ENCODE results near the gene MRPL24.

MRPL24 gene

GRCh38 chr1:156704166-156704711 lies 36.6 kb downstream of the MRPL24 start:
- H3K4me3 ChIP-seq (ENCODE audit: low read length): no peak overlapping the region
- TF ChIP-seq CTCF (IDR thresholded peaks at IDR 0.05; ENCODE audit: low read depth, low read length) (no peak), EZH2phosphoT487 (IDR thresholded peaks at IDR 0.05; ENCODE audit: low read depth) (no peak)
- peaks cover 21% of the 10 kb centered on the region for H3K27me3 ChIP-seq (ENCODE audit: low read depth, low read length)
- H4K20me1 ChIP-seq (ENCODE audit: insufficient read depth, low read length): no peaks in the 10 kb centered on the region
- no peak overlapping the region for H2AFZ ChIP-seq (ENCODE audit: low read depth, low read length)
- no peak overlapping the region for H3K9ac ChIP-seq (ENCODE audit: low read length)
- no peak overlapping the region for H3K27ac ChIP-seq (ENCODE audit: low read length)
- no peak overlapping the region for H3K4me2 ChIP-seq (ENCODE audit: low read length)
- H3K79me2 ChIP-seq (ENCODE audit: low read length): no peaks in the 10 kb centered on the region
- peaks cover 10% of the 10 kb centered on the region; the same call in 1 of the 2 replicates for H3K4me1 ChIP-seq (ENCODE audit: low read length)
- H3K9me3 ChIP-seq (ENCODE audit: insufficient read depth, low read length): no peaks in the 10 kb centered on the region
- no peaks in the 10 kb centered on the region for H3K36me3 ChIP-seq (replicated peaks; ENCODE audit: low read depth, low read length)

- H3K27me3 ChIP-seq (ENCODE audit: low read depth, low read length): peaks cover 21% of the 10 kb centered on the region
- no peak overlapping the region for H3K4me3 ChIP-seq (ENCODE audit: low read length)
- H3K9me3 ChIP-seq (ENCODE audit: insufficient read depth, low read length): no peaks in the 10 kb centered on the region
- H3K9ac ChIP-seq (ENCODE audit: low read length): no peak overlapping the region
- H3K4me1 ChIP-seq (ENCODE audit: low read length): peaks cover 10% of the 10 kb centered on the region; the same call in 1 of the 2 replicates
- no peak overlapping the region for H3K27ac ChIP-seq (ENCODE audit: low read length)
- H3K4me2 ChIP-seq (ENCODE audit: low read length): no peak overlapping the region
- no peaks in the 10 kb centered on the region for H3K36me3 ChIP-seq (replicated peaks; ENCODE audit: low read depth, low read length)
- H2AFZ ChIP-seq (ENCODE audit: low read depth, low read length): no peak overlapping the region
- H3K79me2 ChIP-seq (ENCODE audit: low read length): no peaks in the 10 kb centered on the region
- TF ChIP-seq CTCF (IDR thresholded peaks at IDR 0.05; ENCODE audit: low read depth, low read length): peak; percentile 9; the same call in 1 of the 2 replicates
- no peak for TF ChIP-seq EZH2phosphoT487 (IDR thresholded peaks at IDR 0.05; ENCODE audit: low read depth)
- no peaks in the 10 kb centered on the region for H4K20me1 ChIP-seq (ENCODE audit: insufficient read depth, low read length)
Observed at GRCh38 chr1:156703741-156704140, 37.1 kb downstream of the MRPL24 start.

DNA sequence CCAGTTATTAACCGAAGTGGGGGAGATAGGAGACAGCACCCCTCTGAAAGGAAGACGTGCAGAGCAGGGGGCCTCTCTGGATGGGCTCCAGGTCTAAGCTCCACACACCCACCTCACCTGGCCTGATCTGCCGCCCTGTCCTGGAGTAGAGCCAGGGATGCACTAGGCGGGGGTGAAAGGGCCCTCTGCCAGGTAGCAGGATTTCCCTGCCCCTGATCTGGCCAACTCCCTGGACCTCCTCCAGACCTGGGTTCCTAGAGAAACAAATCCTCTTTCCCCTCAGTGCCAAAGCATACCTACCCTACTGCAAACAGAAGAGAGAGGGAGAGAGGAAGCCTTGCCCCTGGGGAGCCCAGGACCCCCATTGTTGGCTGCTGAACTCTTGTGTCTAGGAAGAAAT lies 37.6 kb downstream of the MRPL24 start:
- peaks cover 10% of the 10 kb centered on the region; the same call in 1 of the 2 replicates for H3K4me1 ChIP-seq (ENCODE audit: low read length)
- no peak overlapping the region for H3K27ac ChIP-seq (ENCODE audit: low read length)
- H3K4me3 ChIP-seq (ENCODE audit: low read length): no peak overlapping the region
- H4K20me1 ChIP-seq (ENCODE audit: insufficient read depth, low read length): no peaks in the 10 kb centered on the region
- H3K27me3 ChIP-seq (ENCODE audit: low read depth, low read length): peaks cover 21% of the 10 kb centered on the region
- H3K9me3 ChIP-seq (ENCODE audit: insufficient read depth, low read length): no peaks in the 10 kb centered on the region
- no peaks in the 10 kb centered on the region for H3K79me2 ChIP-seq (ENCODE audit: low read length)
- no peaks in the 10 kb centered on the region for H3K36me3 ChIP-seq (replicated peaks; ENCODE audit: low read depth, low read length)
- H2AFZ ChIP-seq (ENCODE audit: low read depth, low read length): no peak overlapping the region
- H3K4me2 ChIP-seq (ENCODE audit: low read length): no peak overlapping the region
- H3K9ac ChIP-seq (ENCODE audit: low read length): no peak overlapping the region
- no peak for TF ChIP-seq CTCF (IDR thresholded peaks at IDR 0.05; ENCODE audit: low read depth, low read length)
- TF ChIP-seq EZH2phosphoT487 (IDR thresholded peaks at IDR 0.05; ENCODE audit: low read depth): no peak

DNA sequence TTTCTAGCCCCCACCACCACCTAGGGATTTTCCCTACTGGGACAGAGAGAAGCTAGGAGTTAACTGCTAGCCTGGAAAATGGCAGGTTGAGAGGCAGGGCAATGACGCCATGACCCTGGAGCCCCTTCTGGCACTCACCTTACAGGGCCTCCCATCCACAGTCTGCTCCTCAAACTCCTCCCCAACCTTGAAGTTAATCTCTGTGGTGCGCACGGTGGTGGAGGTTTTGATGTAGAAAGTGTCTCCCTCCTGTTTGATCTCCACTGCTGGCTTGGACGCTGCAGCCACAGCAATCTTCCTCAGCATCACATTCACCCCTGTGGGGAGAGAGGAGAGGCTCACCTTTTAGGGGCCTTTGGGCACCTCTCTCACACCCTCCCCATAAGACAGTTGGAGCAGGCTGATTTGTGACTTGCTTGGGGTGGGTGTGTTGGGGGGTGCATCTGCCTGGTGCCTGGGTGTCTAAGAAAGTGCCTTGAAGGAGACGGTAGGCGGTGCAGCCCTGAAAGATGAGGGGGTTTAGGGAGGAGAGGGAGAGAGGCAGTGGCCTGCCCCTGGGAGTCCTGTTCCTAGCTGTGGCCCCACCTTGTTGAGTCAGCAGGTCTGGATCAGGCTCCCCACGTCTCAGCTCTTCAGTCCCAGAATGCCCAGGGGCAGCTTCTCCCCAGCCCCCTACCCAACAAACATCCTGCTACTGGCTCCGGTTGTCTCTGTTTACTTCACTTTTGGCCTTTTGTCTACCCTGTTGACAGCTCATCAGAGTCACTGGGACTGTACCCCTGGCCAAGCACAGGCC lies 40.0 kb downstream of the MRPL24 start:
- H3K36me3 ChIP-seq (replicated peaks; ENCODE audit: low read depth, low read length): no peaks in the 10 kb centered on the region
- H3K4me1 ChIP-seq (ENCODE audit: low read length): peaks cover 5% of the 10 kb centered on the region; the same call in 1 of the 2 replicates
- no peak for TF ChIP-seq EZH2phosphoT487 (IDR thresholded peaks at IDR 0.05; ENCODE audit: low read depth)
- no peak for TF ChIP-seq CTCF (IDR thresholded peaks at IDR 0.05; ENCODE audit: low read depth, low read length)
- peaks cover 18% of the 10 kb centered on the region for H3K27me3 ChIP-seq (ENCODE audit: low read depth, low read length)
- no peaks in the 10 kb centered on the region for H4K20me1 ChIP-seq (ENCODE audit: insufficient read depth, low read length)
- H3K4me3 ChIP-seq (ENCODE audit: low read length): no peak overlapping the region
- H3K4me2 ChIP-seq (ENCODE audit: low read length): no peak overlapping the region
- no peak overlapping the region for H3K9ac ChIP-seq (ENCODE audit: low read length)
- no peak overlapping the region for H2AFZ ChIP-seq (ENCODE audit: low read depth, low read length)
- H3K9me3 ChIP-seq (ENCODE audit: insufficient read depth, low read length): no peaks in the 10 kb centered on the region
- no peaks in the 10 kb centered on the region for H3K79me2 ChIP-seq (ENCODE audit: low read length)
- no peak overlapping the region for H3K27ac ChIP-seq (ENCODE audit: low read length)
